Gastroesophageal sphincter (tissue), 3 donors: ENCODE results near the gene GDF15.

Experiments used
- CTCF ChIP-seq, 4 experiments: fragments of 200-600 bp in 2 of 4; fragments of 450-650 bp in 2 of 4; sonication (generic) in 1 of 4; IDR thresholded peaks; one replicate each; pipeline ENCODE4 v1.5.1; 2017 to 2019; ENCODE audit warnings: antibody characterized with exemption in 4 of 4, mild to moderate bottlenecking in 2 of 4, moderate library complexity in 2 of 4
- POLR2A ChIP-seq, 2 donors: fragments of 450-650 bp; IDR thresholded peaks; one replicate each; pipeline ENCODE4 v1.6.1; 2017; ENCODE audit warnings: antibody characterized with exemption in 2 of 2, mild to moderate bottlenecking in 2 of 2, moderate library complexity in 1 of 2
- POLR2AphosphoS5 ChIP-seq: sonication (generic); formaldehyde crosslinking; IDR thresholded peaks from one replicate; pipeline ENCODE4 v1.6.1; 2017; ENCODE audit warnings: antibody characterized with exemption

GRCh38 chr19:18379803-18380747 is 5.9 kb upstream of the GDF15 start:
- TF ChIP-seq CTCF (IDR thresholded peaks at IDR 0.05) (no peak), POLR2AphosphoS5 (peak; percentile 12), POLR2A (IDR thresholded peaks at IDR 0.05) (no peak)
